Kidney (tissue), 14 donors: ENCODE results near the gene KLRK1. TPM values are rescaled to one million over a fixed set of nuclear protein-coding genes. Genes with fewer than 3 reads are reported as not detected.
A peak's percentile ranks its signal among the peaks of the same experiment; 100 is the strongest.
"Not testable (repeated sequence)": the region's sequence is repeated elsewhere in the genome, so short reads cannot be mapped to it uniquely, and the experiment has no call there.

Experiments used
- DNase-seq, 5 donors: peaks; one replicate each; pipeline ENCODE4 v3.0.0-alpha.2; 2013 to 2020
- FAIRE-seq: peaks from 2 replicates; lab custom pipeline; 2012; peaks lifted over from hg19 to GRCh38; lab: Jason Lieb, UNC
- H3K27ac ChIP-seq, 2 donors: one replicate each; pipeline ENCODE4 v1.7.0; 2013; ENCODE audit warnings: low read depth in 2 of 2, low read length in 2 of 2, inconsistent platforms in 1 of 2
- H3K27me3 ChIP-seq: one replicate; pipeline ENCODE4 v1.7.1; 2013; ENCODE audit warnings: low read length, inconsistent platforms; ENCODE audit not compliant: control insufficient read depth, insufficient read depth
- H3K36me3 ChIP-seq, 3 donors: one replicate each; pipeline versions ENCODE4 v1.7.0 to v1.7.1; 2013; ENCODE audit warnings: low read length in 3 of 3, control low read depth in 1 of 3, inconsistent platforms in 1 of 3; ENCODE audit not compliant: insufficient read depth in 3 of 3, control insufficient read depth in 2 of 3
- H3K4me1 ChIP-seq, 3 donors: one replicate each; pipeline versions ENCODE4 v1.7.0 to v1.7.1; 2013; ENCODE audit warnings: low read length in 3 of 3, inconsistent platforms in 1 of 3, low read depth in 1 of 3; ENCODE audit not compliant: control insufficient read depth in 2 of 3, insufficient read depth in 2 of 3
- H3K4me3 ChIP-seq, 3 donors: one replicate each; pipeline versions ENCODE4 v1.7.0 to v1.8.1; 2013; ENCODE audit warnings: low read length in 3 of 3, control low read depth in 1 of 3, inconsistent platforms in 1 of 3
- H3K9ac ChIP-seq, 3 donors: one replicate each; pipeline versions ENCODE4 v1.7.0 to v1.7.1; 2013; ENCODE audit warnings: low read length in 3 of 3, control low read depth in 1 of 3, inconsistent platforms in 1 of 3
- H3K9me3 ChIP-seq, 3 donors: one replicate each; pipeline versions ENCODE4 v1.7.0 to v1.7.1; 2013; ENCODE audit warnings: low read length in 3 of 3, control low read depth in 1 of 3, inconsistent platforms in 1 of 3; ENCODE audit not compliant: control insufficient read depth in 2 of 3, insufficient read depth in 1 of 3
- CTCF ChIP-seq: IDR thresholded peaks from 3 replicates; pipeline ENCODE4 v1.5.1; 2012; ENCODE audit warnings: mild to moderate bottlenecking, moderate library complexity, borderline replicate concordance; ENCODE audit not compliant: insufficient read depth; ENCODE audit errors: extremely low read depth
- intact Hi-C: fragments of 100-400 bp; cut with DNase I; formaldehyde crosslinking; loops from one replicate; pipeline ENCODE4 v1.11.1; 2022
- polyA plus RNA-seq: library from polyadenylated mRNA; stranded (reverse); fragments of 350-450 nt; fragmentation: Illumina TruSeq; extraction: RNeasy Lipid Tissue Mini Kit (QIAGEN cat#74804); gene quantifications from one replicate; pipeline ENCODE4 v1.2.3, GENCODE V29; 2014; ENCODE audit warnings: low read depth, low replicate concordance; ENCODE audit not compliant: insufficient read depth
- total RNA-seq: library from RNA; stranded (reverse); fragmentation: NEBNext Ultra II Directional; extraction: Animal tissue kit (Norgen Biotek cat#: 25700); gene quantifications from one replicate; pipeline ENCODE4 v1.2.1, GENCODE V29; 2021
- donor health status: control.
- donor health status: control.
- donor health status: control.
- donor health status: control.
- donor health status: control.
- donor health status: DM: yes; HTN: yes; CAD: no.
- donor health status: Normal renal cell carcinoma (clear cell type).

KLRK1 gene
- total and polyA plus RNA-seq, 2 donors from 2014 or later: 0.75 to 5.2 TPM

DNA sequence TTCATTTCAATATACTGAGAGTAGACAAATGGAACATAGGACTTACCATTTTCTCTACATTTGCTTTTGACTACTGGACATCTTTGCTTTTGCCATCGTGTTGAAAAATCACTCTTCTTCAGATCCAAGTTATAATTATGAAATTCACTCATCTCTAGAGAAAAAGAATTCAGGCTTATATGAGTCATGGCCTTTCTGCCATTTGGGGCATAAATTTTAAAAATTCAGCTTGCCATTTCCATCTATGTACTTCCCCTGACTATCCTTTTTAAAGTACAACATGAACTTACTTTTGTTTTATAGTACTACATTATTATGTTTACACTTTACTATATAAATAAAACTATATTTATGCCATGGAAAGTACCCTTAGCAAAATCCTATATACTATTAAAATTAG lies 3.0 kb downstream of the KLRK1 start:
- no peak for TF ChIP-seq CTCF
- no peak overlapping the region for H3K9ac ChIP-seq
- H3K4me3 ChIP-seq: no peak overlapping the region
- H3K27me3 ChIP-seq: no peaks in the 10 kb centered on the region
- H3K4me1 ChIP-seq: no peaks in the 10 kb centered on the region
- FAIRE-seq (no peak), DNase-seq (no peak)
- no peaks in the 10 kb centered on the region for H3K9me3 ChIP-seq
- H3K36me3 ChIP-seq: no peaks in the 10 kb centered on the region
- no peak overlapping the region for H3K27ac ChIP-seq
- intact Hi-C loops: no loop called here

DNA sequence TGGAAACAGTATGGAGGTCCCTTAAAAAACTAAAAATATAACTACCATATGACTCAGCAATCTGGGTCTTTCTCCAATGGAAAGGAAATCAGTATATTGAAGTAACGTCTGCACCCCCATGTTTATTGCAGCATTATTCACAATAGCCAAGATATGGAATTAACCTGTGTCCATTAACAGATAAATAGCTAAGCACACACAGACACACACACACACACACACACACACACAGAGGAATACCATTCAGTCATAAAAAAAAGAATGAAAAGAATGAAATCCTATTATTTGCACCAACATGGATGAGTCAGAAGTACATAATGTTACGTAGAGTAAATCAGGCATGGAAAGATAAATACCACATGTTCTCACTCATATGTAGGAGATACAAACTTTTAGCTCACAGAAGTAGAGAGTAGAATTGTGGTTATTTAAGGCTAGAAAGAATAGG lies 4.7 kb downstream of the KLRK1 start:
- no peak for FAIRE-seq
- intact Hi-C loops: no loop called here
- H3K36me3 ChIP-seq: no peaks in the 10 kb centered on the region
- H3K4me3 ChIP-seq: no peak overlapping the region
- H3K9ac ChIP-seq: no peak overlapping the region
- no peak for TF ChIP-seq CTCF
- H3K4me1 ChIP-seq: no peaks in the 10 kb centered on the region
- no peaks in the 10 kb centered on the region for H3K27me3 ChIP-seq
- no peak for DNase-seq
- no peaks in the 10 kb centered on the region for H3K9me3 ChIP-seq
- no peak overlapping the region for H3K27ac ChIP-seq

- Histone ChIP-seq H3K9me3 (no peaks in the 10 kb centered on the region), H3K27ac (no peak overlapping the region), H3K9ac (no peak overlapping the region), H3K4me3 (no peak overlapping the region), H3K4me1 (no peaks in the 10 kb centered on the region), H3K36me3 (no peaks in the 10 kb centered on the region), H3K27me3 (no peaks in the 10 kb centered on the region)
- TF ChIP-seq CTCF: no peak
- intact Hi-C loops: no loop called here
- DNase-seq (no peak), FAIRE-seq (no peak)
These were observed 5.7 kb downstream of the KLRK1 start for GRCh38 chr12:10384191-10384590.

- no peak overlapping the region for H3K4me3 ChIP-seq
- H3K9me3 ChIP-seq: no peaks in the 10 kb centered on the region
- H3K27ac ChIP-seq: no peak overlapping the region
- TF ChIP-seq CTCF: no peak
- intact Hi-C loops: no loop called here
- FAIRE-seq: no peak
- H3K9ac ChIP-seq: no peak overlapping the region
- DNase-seq: peak in 1 of 5 donors; percentile 35
- H3K4me1 ChIP-seq: no peaks in the 10 kb centered on the region
- H3K27me3 ChIP-seq: no peaks in the 10 kb centered on the region
- H3K36me3 ChIP-seq: no peaks in the 10 kb centered on the region
These were observed 7.8 kb downstream of the KLRK1 start for GRCh38 chr12:10381928-10382628.

DNA sequence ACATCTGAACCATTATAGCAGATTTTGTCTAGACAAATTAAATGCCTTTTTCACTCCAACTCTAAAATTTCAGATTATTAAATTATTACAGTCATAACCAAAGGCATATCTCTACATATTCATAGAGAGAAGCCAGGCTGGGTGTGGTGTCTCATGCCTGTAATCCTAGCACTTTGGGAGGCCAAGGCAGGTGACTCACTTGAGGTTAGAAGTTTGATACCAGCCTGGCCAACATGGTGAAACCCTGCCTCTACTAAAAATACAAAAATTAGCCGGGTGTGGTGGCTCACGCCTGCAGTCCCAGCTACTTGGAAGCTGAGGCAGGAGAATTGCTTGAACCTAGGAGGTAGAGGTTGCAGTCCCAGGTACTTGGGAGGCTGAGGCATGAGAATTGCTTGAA lies 11.1 kb downstream of the KLRK1 start:
- H3K36me3 ChIP-seq, FAIRE-seq, DNase-seq, H3K9ac ChIP-seq, H3K27ac ChIP-seq, intact Hi-C loops, H3K4me3 ChIP-seq, H3K4me1 ChIP-seq, H3K9me3 ChIP-seq, H3K27me3 ChIP-seq: not testable (repeated sequence)
